GM18519 (cell line): ENCODE data around the gene CARD10.

Source experiments
- ATAC-seq: cut with Tn5 transposase; IDR thresholded peaks from one replicate; pipeline ENCODE4 v1.9.1; 2021; ENCODE audit warnings: mild to moderate bottlenecking, moderate library complexity; ENCODE audit not compliant: unreplicated experiment, low FRiP score

Gene CARD10

DNA sequence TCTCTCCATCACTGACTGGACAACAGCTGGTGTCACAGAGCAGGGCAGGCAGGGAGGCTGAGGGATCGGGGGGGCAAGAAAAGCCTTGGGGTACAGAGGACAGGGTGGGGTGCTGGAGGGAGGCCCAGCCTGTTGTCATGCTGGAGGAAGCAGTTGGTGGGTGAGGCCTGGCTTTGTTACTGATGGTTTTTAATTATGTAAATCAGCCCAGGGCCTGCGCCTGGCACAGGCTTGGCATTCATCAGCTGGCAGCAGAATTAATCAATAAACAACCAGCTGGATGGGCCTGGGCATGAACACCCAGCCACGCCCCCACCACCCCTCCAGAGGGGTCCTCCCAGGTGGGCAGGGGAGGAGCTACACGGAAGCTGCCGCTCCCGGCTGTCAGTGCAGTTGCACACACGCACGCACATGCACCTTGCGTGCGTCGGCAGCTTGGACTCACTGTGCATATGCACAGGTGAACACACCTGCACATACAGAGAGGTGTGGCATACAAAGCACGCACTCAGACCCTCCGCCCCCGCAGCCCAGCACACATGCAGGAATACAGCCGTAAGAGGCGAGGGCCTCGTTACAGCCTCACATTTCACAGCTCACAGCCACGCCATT is 70.6 kb downstream of the CARD10 start:
- ATAC-seq, result no peak

DNA sequence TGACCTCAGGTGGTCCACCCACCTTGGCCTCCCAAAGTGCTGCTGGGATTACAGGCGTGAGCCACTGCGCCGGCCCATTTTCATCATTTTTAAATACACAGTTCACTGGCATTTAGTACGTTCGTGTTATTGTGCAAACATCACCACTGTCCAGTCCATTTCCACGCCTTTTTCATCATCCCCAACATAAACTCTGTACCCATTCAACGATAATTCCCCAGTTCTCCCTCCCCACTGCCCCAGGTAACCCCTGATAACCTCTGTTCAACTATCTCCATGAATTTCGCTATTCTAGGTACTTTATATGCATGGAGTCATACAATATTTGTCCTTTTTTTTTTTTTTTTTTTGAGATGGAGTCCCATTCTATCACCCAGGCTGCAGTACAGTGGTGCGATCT is 73.7 kb downstream of the CARD10 start:
- no peak for ATAC-seq

DNA sequence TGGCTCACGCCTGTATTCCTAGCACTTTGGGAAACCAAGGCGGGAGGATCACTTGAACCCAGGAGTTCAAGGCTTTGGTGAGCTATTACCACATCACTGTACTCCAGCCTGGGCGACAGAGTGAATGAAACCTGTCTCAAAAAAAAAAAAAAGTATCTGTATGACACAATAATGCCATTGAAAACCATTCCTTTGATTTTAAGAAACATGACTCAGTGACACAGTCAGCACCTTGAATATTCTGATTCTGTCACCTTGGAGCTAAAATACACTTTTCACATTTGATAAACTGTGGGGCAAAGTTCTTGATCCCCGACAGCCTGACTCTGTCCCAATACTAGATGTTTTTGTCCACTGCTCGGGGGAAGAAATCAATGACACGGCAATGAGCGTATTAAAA is 75.2 kb downstream of the CARD10 start:
- no peak for ATAC-seq

DNA sequence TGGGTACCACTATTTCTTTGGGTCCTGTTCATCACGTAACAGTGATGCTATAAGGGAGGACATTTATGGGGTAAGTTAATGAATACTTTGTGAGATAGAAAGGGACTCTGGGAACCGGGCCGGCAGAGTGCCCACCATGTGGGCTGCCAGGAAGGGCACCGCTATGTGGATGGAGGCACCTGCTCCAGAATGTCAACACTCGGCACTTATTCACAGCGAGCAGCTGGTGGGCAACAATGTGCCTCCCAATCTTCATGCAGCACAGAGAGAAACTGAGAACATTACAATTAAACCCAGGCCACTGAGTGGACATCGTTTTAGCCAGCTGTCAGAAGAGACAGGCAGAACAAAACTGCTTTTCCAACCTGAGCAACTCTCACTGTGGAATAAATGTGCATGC is 76.1 kb downstream of the CARD10 start:
- no peak for ATAC-seq

DNA sequence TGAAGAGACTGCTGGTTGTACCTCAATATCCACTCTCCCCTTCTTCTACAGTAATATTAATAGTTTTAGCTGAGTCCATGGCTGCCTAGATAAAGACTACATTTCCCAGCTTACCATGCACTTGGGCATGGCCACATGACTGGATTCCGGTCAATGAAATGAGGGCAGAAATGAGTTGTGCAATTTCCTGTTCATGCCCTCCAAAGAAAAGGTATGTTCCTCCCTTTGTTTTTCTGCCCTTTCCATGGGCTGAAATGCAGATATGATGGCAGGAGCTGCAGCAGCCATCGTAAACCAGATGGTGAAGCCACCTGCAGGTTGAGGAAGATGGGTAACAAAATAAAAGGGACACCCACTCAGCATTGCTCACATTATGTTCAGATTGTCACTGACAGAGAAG is 76.7 kb downstream of the CARD10 start:
- ATAC-seq, result no peak

DNA sequence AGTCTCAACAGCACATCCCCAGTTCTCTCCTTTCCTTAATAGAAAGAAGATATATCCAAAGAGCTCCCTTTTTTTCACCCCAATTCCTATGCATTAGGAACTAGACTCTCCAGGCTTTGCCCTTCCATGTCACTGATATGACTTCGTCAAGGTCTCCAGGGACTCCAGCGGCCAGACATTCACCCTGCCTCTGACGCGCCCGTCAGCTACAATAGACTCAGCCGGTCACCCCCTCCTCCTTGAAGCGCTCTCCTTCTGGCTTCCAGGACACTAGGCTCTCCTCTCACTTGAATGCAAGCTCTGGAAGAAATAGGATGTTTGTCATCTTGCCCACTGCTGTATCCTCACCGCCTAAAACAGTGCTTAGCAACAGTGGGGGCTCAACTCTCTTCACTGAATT is 77.1 kb downstream of the CARD10 start:
- ATAC-seq, result no peak

DNA sequence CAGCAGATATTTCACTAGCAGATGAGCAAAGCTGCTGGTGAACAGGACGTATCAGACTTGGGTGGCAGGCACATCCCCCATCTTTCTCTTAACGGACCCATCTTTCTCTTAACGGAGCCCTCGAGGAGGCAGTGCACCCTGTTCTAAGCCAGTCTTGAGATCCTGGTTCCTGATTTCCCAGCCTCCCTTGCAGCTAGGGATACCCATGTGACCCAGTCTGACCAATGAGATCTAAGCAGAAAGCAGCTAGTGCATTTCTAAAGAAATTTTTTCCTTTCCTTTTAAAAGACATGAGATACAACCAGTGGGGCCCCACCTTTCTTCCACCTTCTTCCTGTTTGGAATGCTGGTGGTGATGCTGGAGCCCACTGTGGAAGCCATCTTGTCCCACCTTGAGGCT is 78.3 kb downstream of the CARD10 start:
- ATAC-seq, result no peak
